Thyroid gland (tissue), 4 donors: Measurements from ENCODE around the gene ARRDC1. TPM values are rescaled to one million over a fixed set of nuclear protein-coding genes. Genes with fewer than 3 reads are reported as not detected.
"Not testable (repeated sequence)": the region's sequence is repeated elsewhere in the genome, so short reads cannot be mapped to it uniquely, and the experiment has no call there.

ENCODE experiments used
- DNase-seq, 2 donors: peaks; one replicate each; pipeline ENCODE4 v3.0.0-alpha.2; 2019
- H3K27ac ChIP-seq, 3 donors: fragments of 200-600 bp; sonication (generic); 1 replicate in 2 of 3; 2 replicates in 1 of 3; pipeline ENCODE4 v1.5.1; 2016 to 2019; ENCODE audit warnings: mild to moderate bottlenecking in 1 of 3, moderate library complexity in 1 of 3
- H3K27me3 ChIP-seq: fragments of 200-600 bp; sonication (generic); one replicate; pipeline ENCODE4 v1.5.1; 2019
- H3K36me3 ChIP-seq, 2 donors: fragments of 200-600 bp; sonication (generic); one replicate each; pipeline ENCODE4 v1.5.1; 2016 to 2019
- H3K4me1 ChIP-seq, 2 donors: fragments of 200-600 bp; sonication (generic); one replicate each; pipeline ENCODE4 v1.5.1; 2017 to 2019
- H3K4me3 ChIP-seq, 3 donors: fragments of 200-600 bp; sonication (generic); replicated peaks in 1 of 3; 1 replicate in 2 of 3; 2 replicates in 1 of 3; pipeline ENCODE4 v1.5.1; 2016; ENCODE audit warnings: mild to moderate bottlenecking in 1 of 3
- H3K9me3 ChIP-seq: fragments of 200-600 bp; sonication (generic); one replicate; pipeline ENCODE4 v1.5.1; 2017
- POLR2A ChIP-seq, 2 donors: fragments of 450-650 bp; IDR thresholded peaks; one replicate each; pipeline ENCODE4 v1.6.1; 2017; ENCODE audit warnings: antibody characterized with exemption in 2 of 2, mild to moderate bottlenecking in 2 of 2, moderate library complexity in 1 of 2
- WGBS, 2 donors: methylation state at CpG; one replicate each; pipeline ENCODE4 v1.1.5; 2017; 5-methylcytosine and 5-hydroxymethylcytosine counted together
- intact Hi-C: fragments of 100-400 bp; cut with DNase I; formaldehyde crosslinking; loops from one replicate; pipeline ENCODE4 v1.15.1; 2023
- total RNA-seq, 4 donors: library from RNA; depleted of rRNA; stranded (reverse); fragments of >200 nt; gene quantifications; one replicate each; pipeline ENCODE4 v1.2.3, GENCODE V29; 2016
- TF ChIP-seq, protein P1 (sequence below), 6 experiments: fragments of 200-600 bp in 3 of 6; fragments of 450-650 bp in 3 of 6; sonication (generic) in 3 of 6; IDR thresholded peaks; one replicate each; pipeline ENCODE4 v1.5.1; 2016 to 2019; ENCODE audit warnings: antibody characterized with exemption in 6 of 6, mild to moderate bottlenecking in 2 of 6, inconsistent platforms in 1 of 6, moderate library complexity in 1 of 6

The ARRDC1 gene
- total RNA-seq, 4 donors from 2014 or later = 45.6 to 66.2 (median 61.2) TPM

GRCh38 chr9:137564817-137565411, 40.6 kb upstream of the ARRDC1 start:
- Histone ChIP-seq H3K9me3 (no peaks in the 10 kb centered on the region), H3K36me3 (peaks cover 8 to 18% of the 10 kb centered on the region in 2 donors), H3K27me3 (no peaks in the 10 kb centered on the region), H3K4me3 (no peak overlapping the region), H3K27ac (no peak overlapping the region), H3K4me1 (no peaks in the 10 kb centered on the region)
- TF ChIP-seq POLR2A (IDR thresholded peaks at IDR 0.05) = no peak
- TF ChIP-seq, protein P1, sequence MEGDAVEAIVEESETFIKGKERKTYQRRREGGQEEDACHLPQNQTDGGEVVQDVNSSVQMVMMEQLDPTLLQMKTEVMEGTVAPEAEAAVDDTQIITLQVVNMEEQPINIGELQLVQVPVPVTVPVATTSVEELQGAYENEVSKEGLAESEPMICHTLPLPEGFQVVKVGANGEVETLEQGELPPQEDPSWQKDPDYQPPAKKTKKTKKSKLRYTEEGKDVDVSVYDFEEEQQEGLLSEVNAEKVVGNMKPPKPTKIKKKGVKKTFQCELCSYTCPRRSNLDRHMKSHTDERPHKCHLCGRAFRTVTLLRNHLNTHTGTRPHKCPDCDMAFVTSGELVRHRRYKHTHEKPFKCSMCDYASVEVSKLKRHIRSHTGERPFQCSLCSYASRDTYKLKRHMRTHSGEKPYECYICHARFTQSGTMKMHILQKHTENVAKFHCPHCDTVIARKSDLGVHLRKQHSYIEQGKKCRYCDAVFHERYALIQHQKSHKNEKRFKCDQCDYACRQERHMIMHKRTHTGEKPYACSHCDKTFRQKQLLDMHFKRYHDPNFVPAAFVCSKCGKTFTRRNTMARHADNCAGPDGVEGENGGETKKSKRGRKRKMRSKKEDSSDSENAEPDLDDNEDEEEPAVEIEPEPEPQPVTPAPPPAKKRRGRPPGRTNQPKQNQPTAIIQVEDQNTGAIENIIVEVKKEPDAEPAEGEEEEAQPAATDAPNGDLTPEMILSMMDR (IDR thresholded peaks at IDR 0.05) = no peak
- WGBS, 2 donors = 83 to 94% methylated on average over 9 to 10 of the region's 18 CpGs
- no peak for DNase-seq
- intact Hi-C loops = no loop called here

DNA sequence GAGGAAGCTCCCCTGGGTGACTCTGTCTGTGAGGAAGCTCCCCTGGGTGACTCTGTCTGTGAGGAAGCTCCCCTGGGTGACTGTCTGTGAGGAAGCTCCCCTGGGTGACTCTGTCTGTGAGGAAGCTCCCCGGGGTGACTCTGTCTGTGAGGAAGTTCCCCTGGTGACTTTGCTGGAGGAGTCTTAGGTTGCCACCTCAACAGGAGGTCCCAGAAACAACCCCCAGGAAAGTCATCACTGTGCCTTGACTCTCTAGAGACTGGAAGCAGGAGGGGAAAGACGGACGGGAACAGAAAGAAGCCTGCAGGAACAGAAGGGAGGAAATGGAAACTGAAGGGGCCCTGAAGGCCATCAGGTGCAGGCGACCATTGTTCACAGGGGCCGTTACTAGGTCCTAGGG, 37.0 kb upstream of the ARRDC1 start:
- H3K27me3 ChIP-seq, H3K4me3 ChIP-seq, H3K27ac ChIP-seq, intact Hi-C loops, DNase-seq, H3K9me3 ChIP-seq, H3K4me1 ChIP-seq: not testable (repeated sequence)
- WGBS, 2 donors = 90 to 92% methylated on average over 5 of the region's 5 CpGs
- peaks cover 8 to 25% of the 10 kb centered on the region in 2 donors for H3K36me3 ChIP-seq

DNA sequence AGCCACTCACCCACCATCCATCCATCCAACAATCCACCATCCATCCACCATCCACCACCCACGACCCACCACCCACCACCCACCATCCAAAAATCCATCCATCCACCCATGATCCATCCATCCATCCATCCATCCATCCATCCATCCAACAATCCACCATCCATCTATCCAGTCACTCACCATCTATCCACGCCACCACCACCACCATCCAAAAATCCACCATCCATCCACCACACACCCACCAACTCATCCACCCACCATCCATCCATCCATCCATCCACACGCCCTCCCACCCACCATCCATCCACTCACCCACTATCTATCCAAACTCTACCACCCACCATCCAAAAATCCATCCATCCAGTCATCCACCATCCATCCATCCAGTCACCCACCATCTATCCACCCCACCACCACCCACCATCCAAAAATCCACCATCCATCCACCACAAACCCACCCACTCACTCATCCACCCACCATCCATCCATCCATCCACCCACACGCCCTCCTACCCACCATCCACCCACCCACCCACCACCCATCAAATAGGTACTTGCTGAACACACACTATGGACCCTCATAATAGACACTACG, 35.8 kb upstream of the ARRDC1 start:
- Histone ChIP-seq H3K9me3 (no peaks in the 10 kb centered on the region), H3K27ac (no peak overlapping the region), H3K4me3 (no peak overlapping the region), H3K4me1 (no peaks in the 10 kb centered on the region), H3K27me3 (no peaks in the 10 kb centered on the region), H3K36me3 (peaks cover 5 to 23% of the 10 kb centered on the region in 2 donors)
- no peak for DNase-seq
- WGBS, 2 donors = 97 to 99% methylated on average over 5 of the region's 5 CpGs
- TF ChIP-seq, protein P1 (IDR thresholded peaks at IDR 0.05) = no peak
- TF ChIP-seq POLR2A (IDR thresholded peaks at IDR 0.05) = no peak
- intact Hi-C loops = no loop called here

- Histone ChIP-seq H3K27ac (no peak overlapping the region), H3K9me3 (no peaks in the 10 kb centered on the region), H3K4me1 (no peaks in the 10 kb centered on the region), H3K27me3 (no peaks in the 10 kb centered on the region), H3K4me3 (no peak overlapping the region), H3K36me3 (peaks cover 10 to 22% of the 10 kb centered on the region in 2 donors)
- DNase-seq = no peak
- TF ChIP-seq, protein P1 (IDR thresholded peaks at IDR 0.05) = no peak
- intact Hi-C loops = no loop called here
- 96 to 99% methylated on average over 3 of the region's 3 CpGs for WGBS, 2 donors
Measured at GRCh38 chr9:137570566-137570965, 34.9 kb upstream of the ARRDC1 start.

GRCh38 chr9:137574192-137574591, 31.3 kb upstream of the ARRDC1 start:
- TF ChIP-seq POLR2A (IDR thresholded peaks at IDR 0.05) = no peak
- TF ChIP-seq, protein P1 (IDR thresholded peaks at IDR 0.05) = no peak
- no peak for DNase-seq
- H3K4me1 ChIP-seq = peaks cover 11 to 15% of the 10 kb centered on the region in 2 donors
- no peaks in the 10 kb centered on the region for H3K27me3 ChIP-seq
- whole genome bisulfite sequencing, 2 donors = 93 to 96% methylated on average over 10 of the region's 10 CpGs
- H3K4me3 ChIP-seq = no peak overlapping the region
- no peak overlapping the region for H3K27ac ChIP-seq
- peaks cover 16 to 23% of the 10 kb centered on the region in 2 donors for H3K36me3 ChIP-seq
- no peaks in the 10 kb centered on the region for H3K9me3 ChIP-seq
- intact Hi-C loops = no loop called here
